Tibial nerve (tissue), 3 donors: ENCODE data around the gene SH3TC2.

Experiments used
- POLR2A ChIP-seq, 2 donors: fragments of 450-650 bp; IDR thresholded peaks; one replicate each; pipeline ENCODE4 v1.6.1; 2017; ENCODE audit warnings: antibody characterized with exemption in 2 of 2, mild to moderate bottlenecking in 2 of 2, moderate library complexity in 2 of 2
- TF ChIP-seq, protein P1 (sequence below), 5 experiments: fragments of 200-600 bp in 3 of 5; fragments of 450-650 bp in 2 of 5; sonication (generic) in 3 of 5; IDR thresholded peaks; one replicate each; pipeline ENCODE4 v1.5.1; 2016 to 2019; ENCODE audit warnings: antibody characterized with exemption in 5 of 5, mild to moderate bottlenecking in 3 of 5, moderate library complexity in 2 of 5

DNA sequence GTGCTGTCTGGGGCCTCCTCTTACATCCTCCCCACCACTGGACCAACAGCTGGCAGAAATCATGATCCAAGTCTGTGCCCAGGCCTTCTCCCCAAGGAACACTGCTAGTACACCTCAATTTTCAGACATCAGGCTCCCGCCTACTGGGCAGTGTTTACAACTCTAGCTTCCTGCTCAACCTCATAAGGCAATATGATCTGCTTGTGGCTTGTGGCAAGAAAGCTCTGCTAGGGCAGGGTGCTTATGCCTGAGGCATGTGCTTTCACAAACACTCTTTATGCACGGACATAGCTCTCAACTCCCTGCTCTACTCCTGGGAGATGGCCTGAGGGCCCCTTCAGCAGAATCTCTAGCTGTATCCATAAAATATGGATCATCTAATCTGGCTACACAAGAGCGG, 32.5 kb downstream of the SH3TC2 start:
- no peak for TF ChIP-seq POLR2A (IDR thresholded peaks at IDR 0.05)
- TF ChIP-seq, protein P1, sequence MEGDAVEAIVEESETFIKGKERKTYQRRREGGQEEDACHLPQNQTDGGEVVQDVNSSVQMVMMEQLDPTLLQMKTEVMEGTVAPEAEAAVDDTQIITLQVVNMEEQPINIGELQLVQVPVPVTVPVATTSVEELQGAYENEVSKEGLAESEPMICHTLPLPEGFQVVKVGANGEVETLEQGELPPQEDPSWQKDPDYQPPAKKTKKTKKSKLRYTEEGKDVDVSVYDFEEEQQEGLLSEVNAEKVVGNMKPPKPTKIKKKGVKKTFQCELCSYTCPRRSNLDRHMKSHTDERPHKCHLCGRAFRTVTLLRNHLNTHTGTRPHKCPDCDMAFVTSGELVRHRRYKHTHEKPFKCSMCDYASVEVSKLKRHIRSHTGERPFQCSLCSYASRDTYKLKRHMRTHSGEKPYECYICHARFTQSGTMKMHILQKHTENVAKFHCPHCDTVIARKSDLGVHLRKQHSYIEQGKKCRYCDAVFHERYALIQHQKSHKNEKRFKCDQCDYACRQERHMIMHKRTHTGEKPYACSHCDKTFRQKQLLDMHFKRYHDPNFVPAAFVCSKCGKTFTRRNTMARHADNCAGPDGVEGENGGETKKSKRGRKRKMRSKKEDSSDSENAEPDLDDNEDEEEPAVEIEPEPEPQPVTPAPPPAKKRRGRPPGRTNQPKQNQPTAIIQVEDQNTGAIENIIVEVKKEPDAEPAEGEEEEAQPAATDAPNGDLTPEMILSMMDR (IDR thresholded peaks at IDR 0.05) = no peak
